Esophagus muscularis mucosa (tissue), 4 donors: ENCODE measurements around the gene MCF2L2. TPM values are rescaled to one million over a fixed set of nuclear protein-coding genes. Genes with fewer than 3 reads are reported as not detected.

ENCODE experiments used
- DNase-seq: peaks from one replicate; pipeline ENCODE4 v3.0.0-alpha.2; 2017; ENCODE audit errors: extremely low spot score
- H3K27ac ChIP-seq, 4 donors: fragments of 200-600 bp; sonication (generic); replicated peaks in 1 of 4; 1 replicate in 3 of 4; 2 replicates in 1 of 4; pipeline ENCODE4 v1.5.1; 2016 to 2019; ENCODE audit warnings: mild to moderate bottlenecking in 1 of 4
- H3K27me3 ChIP-seq, 4 donors: fragments of 200-600 bp; sonication (generic); one replicate each; pipeline versions ENCODE4 v1.5.1 to v1.6.0; 2016 to 2019
- H3K36me3 ChIP-seq, 4 donors: fragments of 200-600 bp; sonication (generic); one replicate each; pipeline ENCODE4 v1.5.1; 2016 to 2019
- H3K4me1 ChIP-seq, 4 donors: fragments of 200-600 bp; sonication (generic); one replicate each; pipeline ENCODE4 v1.5.1; 2016 to 2019
- H3K4me3 ChIP-seq, 4 donors: fragments of 200-600 bp; sonication (generic); 1 replicate in 2 of 4; 2 replicates in 2 of 4; pipeline ENCODE4 v1.5.1; 2016 to 2019; ENCODE audit warnings: mild to moderate bottlenecking in 4 of 4, moderate library complexity in 1 of 4
- H3K9me3 ChIP-seq, 4 donors: fragments of 200-600 bp; sonication (generic); 1 replicate in 3 of 4; 2 replicates in 1 of 4; pipeline ENCODE4 v1.5.1; 2016 to 2019
- EP300 ChIP-seq: sonication (generic); formaldehyde crosslinking; IDR thresholded peaks from one replicate; pipeline ENCODE4 v1.6.1; 2017; ENCODE audit warnings: antibody characterized with exemption
- POLR2A ChIP-seq: fragments of 450-650 bp; IDR thresholded peaks from one replicate; pipeline ENCODE4 v1.6.1; 2017; ENCODE audit warnings: antibody characterized with exemption, moderate library complexity, mild to moderate bottlenecking, low read depth
- POLR2AphosphoS5 ChIP-seq, 2 donors: sonication (generic); formaldehyde crosslinking; IDR thresholded peaks; one replicate each; pipeline ENCODE4 v1.6.1; 2017; ENCODE audit warnings: antibody characterized with exemption in 2 of 2
- WGBS: methylation state at CpG from one replicate; pipeline ENCODE4 v1.1.5; 2018; 5-methylcytosine and 5-hydroxymethylcytosine counted together
- intact Hi-C: fragments of 100-400 bp; cut with DNase I; formaldehyde crosslinking; loops from one replicate; pipeline ENCODE4 v1.15.1; 2023
- total RNA-seq, 4 donors: library from RNA; depleted of rRNA; stranded (reverse); fragments of >200 nt; gene quantifications; one replicate each; pipeline versions ENCODE4 v1.1.0 to v1.2.1, GENCODE V29; 2016
- TF ChIP-seq, protein P1 (sequence below), 3 experiments: fragments of 200-600 bp in 2 of 3; fragments of 450-650 bp in 1 of 3; sonication (generic) in 2 of 3; IDR thresholded peaks; one replicate each; pipeline ENCODE4 v1.5.1; 2017 to 2019; ENCODE audit warnings: antibody characterized with exemption in 3 of 3, mild to moderate bottlenecking in 2 of 3, moderate library complexity in 1 of 3

Gene MCF2L2
- total RNA-seq, 4 donors from 2014 or later = 0.99 to 3.3 (median 1.3) TPM

DNA sequence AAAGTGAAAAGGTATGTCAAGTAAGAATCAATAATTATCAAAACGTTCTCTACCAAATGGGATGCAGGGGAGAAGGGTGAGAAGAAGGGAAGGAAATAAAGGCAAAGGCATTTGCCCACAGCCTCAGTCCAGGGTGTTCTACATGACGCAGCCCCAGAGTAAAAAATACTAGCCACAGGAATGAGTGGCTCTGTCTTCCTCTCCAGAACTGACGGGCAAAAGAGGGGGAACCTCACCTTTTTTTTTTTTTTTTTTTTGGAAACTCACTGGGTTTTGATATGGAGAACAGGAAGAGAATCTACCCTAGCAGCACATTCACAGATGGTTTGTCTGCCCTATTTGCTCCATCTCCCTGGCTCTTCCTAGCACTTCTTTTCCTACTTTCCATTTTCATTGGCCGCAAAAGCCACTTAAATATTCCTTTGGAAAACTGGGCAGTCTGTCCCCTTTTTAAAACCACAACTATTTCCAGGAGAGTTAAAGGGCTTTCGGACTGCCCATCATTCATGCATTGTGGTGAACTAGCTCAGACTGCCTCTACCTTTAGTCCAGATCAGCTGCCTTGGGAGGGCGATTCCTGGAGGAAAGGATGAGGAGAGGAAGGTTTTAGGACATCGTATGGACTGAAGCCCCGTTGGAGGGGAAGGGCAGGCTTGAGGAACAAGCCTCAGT, 147.2 kb downstream of the MCF2L2 start:
- H3K36me3 ChIP-seq = no peaks in the 10 kb centered on the region
- peaks cover 11 to 20% (median 15%) of the 10 kb centered on the region in 4 donors for H3K4me1 ChIP-seq
- no peak overlapping the region for H3K4me3 ChIP-seq
- intact Hi-C loops = no loop called here
- H3K9me3 ChIP-seq = no peaks in the 10 kb centered on the region
- no peaks in the 10 kb centered on the region for H3K27me3 ChIP-seq
- TF ChIP-seq POLR2A = no peak
- no peak for TF ChIP-seq POLR2AphosphoS5 (IDR thresholded peaks at IDR 0.05)
- TF ChIP-seq, protein P1, sequence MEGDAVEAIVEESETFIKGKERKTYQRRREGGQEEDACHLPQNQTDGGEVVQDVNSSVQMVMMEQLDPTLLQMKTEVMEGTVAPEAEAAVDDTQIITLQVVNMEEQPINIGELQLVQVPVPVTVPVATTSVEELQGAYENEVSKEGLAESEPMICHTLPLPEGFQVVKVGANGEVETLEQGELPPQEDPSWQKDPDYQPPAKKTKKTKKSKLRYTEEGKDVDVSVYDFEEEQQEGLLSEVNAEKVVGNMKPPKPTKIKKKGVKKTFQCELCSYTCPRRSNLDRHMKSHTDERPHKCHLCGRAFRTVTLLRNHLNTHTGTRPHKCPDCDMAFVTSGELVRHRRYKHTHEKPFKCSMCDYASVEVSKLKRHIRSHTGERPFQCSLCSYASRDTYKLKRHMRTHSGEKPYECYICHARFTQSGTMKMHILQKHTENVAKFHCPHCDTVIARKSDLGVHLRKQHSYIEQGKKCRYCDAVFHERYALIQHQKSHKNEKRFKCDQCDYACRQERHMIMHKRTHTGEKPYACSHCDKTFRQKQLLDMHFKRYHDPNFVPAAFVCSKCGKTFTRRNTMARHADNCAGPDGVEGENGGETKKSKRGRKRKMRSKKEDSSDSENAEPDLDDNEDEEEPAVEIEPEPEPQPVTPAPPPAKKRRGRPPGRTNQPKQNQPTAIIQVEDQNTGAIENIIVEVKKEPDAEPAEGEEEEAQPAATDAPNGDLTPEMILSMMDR (IDR thresholded peaks at IDR 0.05) = no peak
- no peak for TF ChIP-seq EP300
- WGBS = 84% methylated on average over 8 of the region's 8 CpGs
- H3K27ac ChIP-seq = no peak overlapping the region
- no peak for DNase-seq

DNA sequence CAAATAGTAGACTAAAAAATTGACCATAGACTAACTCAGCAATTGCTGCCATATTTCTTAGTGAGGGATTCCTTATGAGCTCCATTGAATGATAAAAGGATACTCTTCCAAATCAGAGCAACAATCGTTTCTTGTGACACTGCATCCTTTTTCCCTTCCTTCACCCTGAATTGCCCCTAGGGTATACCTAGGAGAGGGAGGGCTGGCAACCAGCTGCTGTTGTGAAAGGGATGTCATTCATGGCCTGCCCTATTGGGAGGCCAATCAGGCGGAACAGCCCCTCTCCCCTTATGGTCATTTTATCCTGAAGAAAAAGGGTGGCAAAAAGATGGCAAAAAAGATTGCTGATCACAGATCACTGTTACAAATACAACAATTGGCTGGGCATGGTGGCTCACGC, 149.0 kb downstream of the MCF2L2 start:
- peaks cover 0 to 6% (median under 1%) of the 10 kb centered on the region in 4 donors for H3K4me1 ChIP-seq
- WGBS = 96% methylated on average over 3 of the region's 3 CpGs
- H3K9me3 ChIP-seq = no peaks in the 10 kb centered on the region
- DNase-seq = no peak
- TF ChIP-seq, protein P1 (IDR thresholded peaks at IDR 0.05) = no peak
- TF ChIP-seq POLR2AphosphoS5 (IDR thresholded peaks at IDR 0.05) (no peak), EP300 (no peak), POLR2A (no peak)
- no peak overlapping the region for H3K4me3 ChIP-seq
- H3K36me3 ChIP-seq = no peaks in the 10 kb centered on the region
- H3K27me3 ChIP-seq = no peaks in the 10 kb centered on the region
- intact Hi-C loops = no loop called here
- no peak overlapping the region for H3K27ac ChIP-seq

DNA sequence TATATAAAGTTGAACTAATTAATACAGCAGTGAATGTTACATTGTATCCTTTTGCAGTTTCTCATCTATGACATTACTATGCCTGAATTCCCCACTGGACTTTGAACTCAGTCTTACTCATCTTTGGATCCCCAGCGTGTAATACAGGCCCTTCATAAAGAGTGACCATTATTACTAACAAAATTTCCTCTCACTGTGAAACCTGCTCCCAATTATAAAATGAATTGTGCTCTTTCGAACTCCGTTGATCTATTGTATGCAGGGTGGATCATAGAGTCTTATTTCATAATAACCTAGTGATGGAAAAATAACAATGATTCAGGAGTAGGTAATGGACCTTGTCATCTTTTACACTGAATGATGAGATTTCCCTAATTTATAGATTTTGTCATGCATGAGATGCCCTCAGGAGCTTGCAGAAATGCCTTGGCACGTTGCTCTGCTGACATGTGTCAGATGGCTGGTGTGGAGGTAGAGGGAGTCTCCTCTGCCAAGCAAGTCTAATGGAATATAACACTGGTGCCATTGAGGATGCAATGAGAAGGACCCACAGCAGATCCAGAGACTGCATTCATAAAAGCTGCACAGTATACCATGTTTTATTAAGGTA, 149.8 kb downstream of the MCF2L2 start:
- TF ChIP-seq EP300 (no peak), POLR2A (no peak), POLR2AphosphoS5 (IDR thresholded peaks at IDR 0.05) (no peak)
- TF ChIP-seq, protein P1 (IDR thresholded peaks at IDR 0.05) = no peak
- H3K27ac ChIP-seq = no peak overlapping the region
- H3K9me3 ChIP-seq = no peaks in the 10 kb centered on the region
- no peaks in the 10 kb centered on the region for H3K36me3 ChIP-seq
- H3K4me3 ChIP-seq = no peak overlapping the region
- peaks cover 0 to 6% (median 0%) of the 10 kb centered on the region in 4 donors for H3K4me1 ChIP-seq
- H3K27me3 ChIP-seq = no peaks in the 10 kb centered on the region
- intact Hi-C loops = no loop called here
- WGBS = 88% methylated on average over 4 of the region's 4 CpGs
- DNase-seq = no peak

- no peak for DNase-seq
- TF ChIP-seq POLR2A = no peak
- TF ChIP-seq POLR2AphosphoS5 (IDR thresholded peaks at IDR 0.05) = no peak
- TF ChIP-seq, protein P1 (IDR thresholded peaks at IDR 0.05) = no peak
- no peak for TF ChIP-seq EP300
- WGBS = 93% methylated on average over 5 of the region's 5 CpGs
Observed at GRCh38 chr3:183277260-183277659, 151.2 kb downstream of the MCF2L2 start.

More at GRCh38 chr3:183277260-183277659, 151.2 kb downstream of the MCF2L2 start:
- Histone ChIP-seq H3K36me3 (no peaks in the 10 kb centered on the region), H3K9me3 (no peaks in the 10 kb centered on the region), H3K27ac (no peak overlapping the region), H3K4me1 (peaks cover 0 to 6% (median 0%) of the 10 kb centered on the region in 4 donors), H3K4me3 (no peak overlapping the region), H3K27me3 (no peaks in the 10 kb centered on the region)
- intact Hi-C loops = no loop called here
